HG03135 (cell line): ENCODE data around the gene SLC16A12.

ENCODE experiments used
- ATAC-seq: cut with Tn5 transposase; IDR thresholded peaks from one replicate; pipeline ENCODE4 v1.9.1; 2021; ENCODE audit warnings: mild to moderate bottlenecking, moderate library complexity; ENCODE audit not compliant: unreplicated experiment

The SLC16A12 gene

DNA sequence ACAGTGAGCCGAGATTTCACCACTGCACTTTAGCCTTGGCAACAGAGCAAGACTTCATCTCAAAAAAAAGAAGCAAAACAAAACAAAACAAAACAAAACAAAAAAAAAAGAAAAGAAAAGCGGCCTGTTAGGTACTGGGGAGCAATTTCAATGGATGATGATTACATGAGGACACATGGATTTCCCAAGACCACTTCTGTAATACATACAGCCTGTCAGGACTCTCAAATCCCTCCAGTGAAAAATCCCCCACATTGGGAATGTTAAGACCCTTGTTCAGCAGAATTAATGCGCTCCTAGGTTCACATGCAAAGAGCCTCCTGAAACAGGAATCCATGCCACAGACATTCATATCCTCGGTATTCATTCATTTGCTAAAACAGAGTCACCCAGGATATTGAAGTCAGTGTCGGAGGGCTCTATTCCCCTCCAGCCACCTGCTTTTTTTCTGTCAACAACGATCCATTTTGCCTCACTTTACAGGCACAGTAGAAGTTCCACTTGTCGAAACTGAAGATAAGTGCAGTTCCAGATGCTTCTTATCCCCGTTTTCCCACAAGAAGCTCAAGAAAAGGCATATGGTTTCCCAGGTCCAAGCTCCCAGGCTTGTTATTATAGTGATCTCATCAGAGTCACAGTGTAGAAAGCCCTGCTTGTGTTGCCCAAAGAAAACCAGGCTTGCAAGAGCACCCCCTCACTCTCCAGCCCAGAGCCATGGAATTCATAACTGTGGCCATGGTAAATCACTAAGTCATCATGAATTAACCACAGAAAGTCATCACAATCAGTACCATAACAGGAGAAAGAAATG is 20.2 kb downstream of the SLC16A12 start:
- ATAC-seq: no peak

DNA sequence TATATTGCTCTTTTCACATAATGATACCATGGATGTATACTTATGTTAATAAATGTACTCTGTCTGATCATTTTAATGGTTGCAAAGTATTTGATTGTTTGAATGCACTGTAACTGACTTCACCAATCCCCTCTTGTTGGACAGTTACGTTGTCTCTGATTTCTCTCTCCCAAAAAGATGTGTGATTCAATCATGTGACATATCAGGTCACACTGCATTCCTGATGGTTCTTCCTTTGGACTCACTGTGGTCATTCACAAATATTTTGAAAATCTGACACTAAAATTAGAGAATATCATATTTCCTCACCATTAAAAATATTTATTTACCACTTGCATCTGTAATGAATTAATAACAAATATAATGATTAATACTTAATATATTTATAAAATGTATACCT is 22.2 kb downstream of the SLC16A12 start:
- no peak for ATAC-seq

DNA sequence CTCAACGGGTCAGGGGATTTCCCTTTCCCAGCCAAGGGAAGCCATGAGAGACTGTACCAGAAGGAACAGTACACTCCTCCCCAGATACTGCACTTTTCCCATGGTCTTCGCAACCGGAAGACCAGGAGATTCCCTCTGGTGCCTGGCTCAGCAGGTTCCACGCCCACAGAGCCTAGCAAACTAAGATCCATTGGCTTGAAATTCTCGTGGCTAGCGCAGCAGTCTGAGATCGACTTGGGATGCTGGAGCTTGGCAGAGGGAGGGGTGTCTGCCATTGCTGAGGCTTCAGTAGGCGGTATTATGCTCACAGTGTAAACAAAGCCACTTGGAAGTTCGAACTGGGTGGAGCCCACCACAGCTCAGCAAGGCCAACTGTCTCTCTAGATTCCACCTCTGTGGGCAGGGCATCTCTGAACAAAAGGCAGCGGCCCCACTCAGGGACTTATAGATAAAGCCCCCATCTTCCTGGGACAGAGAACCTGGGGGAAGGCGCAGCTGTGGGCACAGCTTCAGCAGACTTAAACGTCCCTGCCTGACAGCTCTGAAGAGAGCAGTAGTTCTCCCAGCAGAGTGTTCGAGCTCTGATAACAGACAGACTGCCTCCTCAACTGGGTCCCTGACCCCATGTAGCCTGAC is 29.6 kb downstream of the SLC16A12 start:
- ATAC-seq: no peak

DNA sequence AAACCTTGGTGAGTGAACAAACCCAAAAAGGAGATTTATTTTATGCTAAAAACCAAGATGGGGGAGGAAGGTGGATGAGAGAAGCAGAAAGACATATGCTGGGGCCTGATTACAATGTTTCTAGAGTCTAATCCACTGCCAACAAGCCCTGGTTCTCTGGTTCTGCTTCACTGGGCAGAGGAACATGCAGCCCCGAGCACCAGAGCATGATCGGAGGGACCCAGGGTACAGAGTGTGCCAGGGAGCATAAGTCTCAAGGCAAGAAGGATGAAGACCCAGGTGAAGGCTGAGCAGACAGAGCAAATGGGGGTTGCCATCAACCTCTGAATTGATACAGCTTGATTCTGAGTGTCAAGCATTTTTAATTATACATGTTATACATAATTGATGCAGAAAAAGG is 30.7 kb downstream of the SLC16A12 start:
- ATAC-seq: no peak

DNA sequence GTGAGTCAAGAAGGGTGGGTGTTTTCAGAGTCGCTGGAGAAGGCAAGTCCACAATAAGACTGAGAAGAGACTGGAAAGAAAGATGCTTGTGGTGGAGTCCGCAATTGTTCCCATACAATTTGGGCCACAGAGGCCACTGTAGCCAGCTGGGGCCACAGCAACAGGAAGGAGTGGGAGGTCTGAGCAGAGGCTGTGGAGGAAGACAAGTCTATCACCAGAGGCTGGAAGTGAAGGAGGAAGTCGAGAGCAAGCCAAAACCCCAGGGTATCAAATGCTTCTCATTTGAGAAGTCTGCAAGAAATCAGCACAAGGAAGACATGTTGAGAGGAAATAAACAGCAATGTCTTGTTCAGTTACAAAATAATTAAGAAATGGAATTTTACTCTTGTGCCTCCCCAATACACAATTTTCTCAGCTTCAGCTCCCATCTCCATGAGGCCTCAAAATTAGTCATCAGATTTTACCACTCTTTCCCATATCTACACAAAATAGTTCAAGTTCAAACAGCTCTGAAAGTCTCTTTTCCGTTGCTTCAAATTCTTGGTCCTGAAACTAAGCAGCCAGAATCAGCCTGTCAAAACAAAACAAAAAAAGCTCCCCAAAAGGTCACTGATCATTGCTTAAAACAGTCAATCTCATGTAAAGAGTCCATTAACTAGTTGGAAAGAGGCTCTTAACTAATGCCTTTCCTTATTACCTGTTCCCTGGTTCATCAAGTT is 31.6 kb downstream of the SLC16A12 start:
- no peak for ATAC-seq

DNA sequence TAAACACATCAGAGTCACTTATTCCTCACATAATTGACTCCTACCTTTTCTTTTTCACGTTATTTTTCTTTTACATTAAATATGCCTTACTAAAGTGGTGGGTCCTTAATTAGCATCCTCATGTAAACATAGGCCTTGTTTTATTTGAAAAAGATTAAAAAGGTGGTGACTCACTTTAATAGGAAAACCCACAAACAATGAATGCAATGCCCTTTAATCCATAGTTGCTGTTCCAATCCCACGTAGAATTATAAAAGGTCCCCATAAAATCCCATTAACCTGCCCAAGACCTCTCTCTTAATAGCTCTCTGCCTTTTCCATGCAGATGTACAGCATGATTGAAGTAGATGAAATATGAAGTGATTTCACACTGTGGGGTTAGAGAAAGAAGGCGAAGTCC is 32.2 kb downstream of the SLC16A12 start:
- ATAC-seq: no peak

DNA sequence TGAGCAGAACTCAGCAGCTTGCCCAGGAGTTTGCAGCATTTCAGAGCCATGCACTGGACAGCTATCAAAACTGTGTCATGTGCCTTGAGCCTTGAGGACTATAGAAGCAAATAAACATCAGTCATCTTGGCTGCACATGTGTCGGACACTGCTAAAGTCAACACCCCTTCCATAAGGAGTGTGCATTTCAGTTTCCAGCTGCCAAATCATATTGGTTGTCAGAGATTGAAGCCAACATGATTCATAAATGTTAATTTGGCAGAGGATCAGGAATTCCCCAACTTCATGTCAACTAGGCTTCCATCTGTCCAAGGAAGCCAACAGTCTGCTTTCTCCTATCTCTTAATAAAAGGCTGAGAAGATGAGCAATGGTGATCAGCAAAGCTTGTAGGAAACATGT is 32.8 kb downstream of the SLC16A12 start:
- ATAC-seq: no peak

DNA sequence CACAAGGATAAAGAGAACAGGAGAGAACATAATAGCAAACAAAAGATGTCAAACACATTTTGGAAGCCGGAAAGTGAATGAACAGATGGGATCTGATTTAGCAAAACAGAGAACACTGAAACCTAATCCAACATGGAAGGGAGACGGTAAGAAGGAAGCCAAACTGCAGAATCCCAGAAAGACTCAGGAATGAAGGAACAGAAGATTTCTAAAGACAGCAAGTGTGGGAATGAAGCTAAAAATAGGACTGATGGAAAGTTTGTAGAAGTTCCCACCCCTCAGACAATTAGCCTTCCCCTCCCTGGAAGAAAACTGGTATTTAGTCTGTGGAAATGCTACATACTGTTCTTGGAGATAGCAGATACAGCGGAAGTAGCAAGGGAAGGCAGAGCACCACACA is 40.8 kb downstream of the SLC16A12 start:
- no peak for ATAC-seq

DNA sequence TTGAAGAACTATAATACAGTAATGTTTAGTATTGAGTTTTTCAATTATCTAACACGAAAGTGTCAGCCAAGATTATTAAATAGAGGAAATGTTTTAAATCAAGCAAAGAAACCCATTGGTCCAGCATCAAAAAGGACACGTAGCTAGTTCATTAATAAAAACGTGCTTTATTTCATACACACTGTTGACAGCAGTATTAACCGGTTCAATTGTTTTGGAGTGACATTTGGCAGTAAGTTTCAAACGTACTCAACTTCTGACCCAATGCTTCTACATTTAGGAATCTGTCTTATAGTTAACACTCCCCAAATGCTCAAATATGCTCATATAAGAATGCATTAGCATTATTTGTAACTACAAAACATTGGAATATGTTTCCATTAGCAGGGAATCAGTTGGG is 41.3 kb downstream of the SLC16A12 start:
- ATAC-seq: no peak

DNA sequence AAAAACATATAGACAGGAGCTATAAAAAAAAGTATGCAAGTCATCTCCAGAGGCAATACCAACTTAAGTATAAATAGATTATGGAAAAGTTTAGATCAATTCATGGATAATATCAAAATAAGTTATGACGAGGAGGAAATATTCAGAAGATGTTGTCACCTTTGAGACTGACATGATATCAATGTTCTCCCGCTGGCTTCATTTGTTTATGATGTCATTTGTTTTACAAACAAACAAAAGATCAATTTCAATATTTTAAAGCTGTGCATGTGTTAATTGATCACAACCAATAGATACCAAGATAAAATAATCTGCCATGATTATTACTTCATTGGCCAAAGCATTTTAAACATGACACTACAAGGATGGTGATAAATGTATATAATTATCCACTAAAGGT is 43.5 kb downstream of the SLC16A12 start:
- ATAC-seq: no peak

DNA sequence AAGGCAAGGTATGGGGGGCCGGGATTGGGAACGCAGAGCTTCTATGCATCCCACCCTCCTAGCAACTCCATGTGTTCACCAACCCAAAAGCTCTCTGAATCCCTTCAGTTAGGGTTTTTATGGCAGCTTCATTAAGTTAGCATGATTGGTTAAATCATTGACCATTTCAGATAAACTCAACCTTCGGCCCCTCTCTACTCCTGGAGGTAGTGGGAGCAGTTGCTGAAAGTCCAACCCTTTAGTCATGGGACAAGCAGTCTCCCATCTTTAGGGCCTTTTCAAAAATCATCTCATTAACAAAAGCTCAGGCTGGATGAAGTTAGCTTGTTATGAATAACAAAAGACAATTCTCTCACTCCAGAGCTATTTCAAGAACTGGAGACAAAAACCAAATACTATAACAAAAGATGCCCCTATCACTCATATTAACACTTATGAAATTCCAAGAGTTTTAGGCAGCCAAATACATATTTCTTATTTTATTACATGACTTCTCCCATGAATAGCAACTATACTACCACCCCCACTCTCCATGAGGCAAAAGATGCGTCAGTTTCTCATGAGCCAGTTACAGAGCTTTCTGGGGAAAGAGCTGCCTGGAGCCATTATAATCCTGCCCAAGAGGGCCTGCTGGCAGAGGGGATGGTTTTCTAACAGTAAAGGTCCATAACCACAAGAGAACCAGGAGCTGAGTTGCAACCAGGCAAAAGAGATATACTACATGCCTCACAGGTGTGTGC is 44.6 kb downstream of the SLC16A12 start:
- ATAC-seq: no peak

DNA sequence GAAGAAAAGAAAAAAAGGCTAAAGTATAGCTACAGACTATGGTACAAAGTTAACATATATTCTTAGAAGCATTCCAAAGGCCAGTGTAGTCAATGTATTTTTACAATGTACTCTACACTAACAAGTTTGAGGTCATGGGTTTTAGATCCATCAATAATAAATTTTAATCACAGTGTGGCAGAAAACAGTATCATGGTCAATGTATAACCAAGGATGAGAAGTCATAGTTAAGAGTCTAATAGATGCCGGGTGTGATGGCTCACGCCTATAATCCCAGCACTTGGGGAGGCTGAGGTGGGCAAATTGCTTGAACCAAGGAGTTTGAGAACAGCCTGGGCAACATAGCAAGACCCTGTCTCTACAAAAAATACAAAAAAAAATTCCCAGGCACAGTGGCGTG is 53.1 kb downstream of the SLC16A12 start:
- no peak for ATAC-seq

DNA sequence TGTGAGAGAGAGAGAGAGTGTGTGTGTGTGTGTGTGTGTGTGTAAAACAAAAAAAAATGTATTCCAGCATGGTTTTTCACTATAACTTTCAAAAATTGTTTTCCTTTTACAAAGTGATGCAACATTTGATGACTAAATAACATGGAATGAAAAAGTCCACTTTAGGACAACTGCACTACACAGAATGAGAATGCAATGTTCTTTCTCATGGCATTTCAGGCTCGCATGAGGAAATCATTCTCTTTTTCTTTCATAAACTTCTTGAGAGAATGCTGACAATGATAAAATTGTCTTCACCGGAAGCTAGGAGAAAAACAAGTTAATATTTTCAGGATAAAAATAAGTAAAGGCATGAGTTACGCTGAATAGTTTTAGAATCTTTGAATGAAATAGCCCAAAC is 53.7 kb downstream of the SLC16A12 start:
- no peak for ATAC-seq

DNA sequence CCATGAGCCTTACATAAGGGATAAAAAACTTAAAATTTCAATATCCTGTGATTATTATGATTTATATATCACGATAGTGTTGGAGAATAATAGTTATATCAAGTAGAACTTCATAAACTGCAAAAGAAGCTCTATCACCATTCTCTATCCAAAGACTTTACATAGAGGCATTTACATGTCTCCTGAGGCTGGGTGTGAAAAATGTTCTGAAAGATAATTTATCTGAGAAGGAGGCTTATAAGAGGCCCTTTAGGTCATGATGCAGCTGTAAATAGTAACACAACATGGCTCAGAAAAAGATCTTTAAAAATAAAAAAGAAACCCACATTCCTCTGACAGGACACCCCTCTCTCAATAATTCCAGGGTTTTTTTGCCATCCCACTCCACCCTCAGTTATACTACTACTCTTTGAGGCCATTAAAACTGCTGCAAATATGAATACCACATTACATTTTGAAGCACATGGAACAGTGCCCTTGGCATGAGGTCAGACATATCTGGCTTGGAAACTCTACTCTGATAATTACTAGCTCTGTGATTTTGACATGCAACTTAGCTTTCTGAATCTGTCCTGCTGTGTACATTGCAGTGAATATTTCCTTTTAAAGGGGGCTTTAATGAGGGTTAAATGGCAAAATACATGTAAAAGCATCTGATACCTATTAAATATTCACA is 55.5 kb downstream of the SLC16A12 start:
- no peak for ATAC-seq

DNA sequence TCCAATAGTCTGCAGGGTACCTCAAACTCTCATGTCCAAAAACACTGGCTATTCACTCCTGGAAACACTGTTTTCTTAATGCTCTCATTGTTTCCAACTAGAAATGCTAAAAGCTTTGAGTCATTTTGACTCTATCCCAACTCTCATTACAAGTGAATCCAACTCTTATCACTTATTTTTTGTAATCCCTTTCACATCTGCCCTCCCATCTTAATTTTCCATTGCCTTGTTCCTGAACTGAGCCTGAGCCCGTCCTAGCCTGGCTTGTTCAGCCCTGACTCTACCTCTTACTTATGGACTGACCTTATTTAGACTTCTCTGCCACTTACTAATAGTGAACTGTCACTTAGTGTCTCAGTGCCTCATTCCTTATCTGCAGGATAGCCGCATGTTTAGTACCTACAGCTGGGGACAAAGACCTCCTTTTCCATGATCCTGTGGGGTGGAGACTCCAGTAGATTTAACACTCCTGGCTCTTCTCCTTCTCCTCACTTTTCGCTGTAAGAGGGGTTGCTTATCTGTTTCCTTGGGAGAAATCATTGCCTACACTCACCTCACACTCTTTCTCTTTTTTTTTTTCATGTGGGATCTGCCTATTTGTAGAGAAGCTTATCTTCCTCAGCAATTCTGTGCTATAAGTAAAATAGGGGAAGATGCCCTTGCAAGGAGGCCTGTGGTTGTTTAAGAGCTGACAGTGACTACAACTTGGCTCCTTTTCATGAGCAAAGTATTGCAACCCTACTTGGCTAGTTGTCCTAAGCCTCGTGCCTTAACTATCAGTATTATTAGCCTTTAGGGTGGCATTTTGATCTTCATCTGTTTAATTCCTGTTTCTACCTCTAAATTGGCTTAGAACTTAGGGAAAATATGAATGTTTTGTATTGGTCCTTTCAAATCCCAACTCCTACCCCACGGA is 56.4 kb downstream of the SLC16A12 start:
- ATAC-seq: no peak

DNA sequence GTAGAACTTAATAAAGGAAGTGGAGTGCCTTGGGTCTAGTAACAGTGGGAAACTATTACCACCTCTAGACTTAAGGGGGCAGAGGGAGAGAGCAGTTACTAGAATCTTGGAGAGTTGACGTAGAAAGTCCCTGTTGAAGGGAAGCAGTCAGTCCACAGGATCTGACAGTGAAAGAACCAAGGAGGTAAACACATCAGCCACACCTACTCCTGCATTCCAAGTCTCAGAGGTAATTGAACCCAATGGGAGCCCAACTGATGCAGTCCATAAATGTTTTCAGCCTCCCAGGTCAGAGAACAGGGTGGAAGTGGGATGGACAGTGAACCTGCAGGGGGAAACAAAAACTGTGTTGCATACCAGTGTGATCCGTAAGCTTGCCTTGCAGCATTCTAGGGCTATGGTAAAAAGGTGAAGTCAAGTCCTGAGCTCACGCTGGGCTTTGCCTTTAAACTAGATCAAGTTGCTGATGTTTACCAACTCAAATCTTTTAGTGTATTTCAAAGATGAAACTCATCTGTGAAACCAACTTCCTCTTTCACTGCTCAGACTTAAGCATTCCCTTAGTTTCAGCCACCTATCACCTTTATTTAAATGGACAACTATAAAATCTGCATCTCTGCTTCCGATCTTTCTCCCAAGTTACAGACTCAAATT is 57.2 kb downstream of the SLC16A12 start:
- ATAC-seq: no peak

DNA sequence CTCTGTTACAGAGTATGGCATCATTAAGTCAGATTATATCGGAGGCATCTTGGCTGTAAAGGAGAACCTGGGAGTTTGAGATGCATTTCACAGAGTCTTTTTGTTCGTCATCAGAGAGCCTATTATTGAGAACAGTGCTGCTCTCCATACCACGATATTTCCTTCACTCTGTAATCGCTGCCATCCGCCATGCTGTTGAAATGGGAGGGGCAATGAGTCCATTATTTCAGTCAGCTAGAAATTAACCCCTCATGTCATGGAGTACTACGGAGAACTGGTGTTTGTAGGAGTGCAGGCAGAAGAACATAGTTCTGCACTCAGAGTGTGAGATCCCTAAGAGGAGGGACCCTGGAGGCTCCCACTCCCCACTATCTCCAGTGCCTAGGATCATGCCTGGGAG is 59.2 kb downstream of the SLC16A12 start:
- ATAC-seq: no peak

DNA sequence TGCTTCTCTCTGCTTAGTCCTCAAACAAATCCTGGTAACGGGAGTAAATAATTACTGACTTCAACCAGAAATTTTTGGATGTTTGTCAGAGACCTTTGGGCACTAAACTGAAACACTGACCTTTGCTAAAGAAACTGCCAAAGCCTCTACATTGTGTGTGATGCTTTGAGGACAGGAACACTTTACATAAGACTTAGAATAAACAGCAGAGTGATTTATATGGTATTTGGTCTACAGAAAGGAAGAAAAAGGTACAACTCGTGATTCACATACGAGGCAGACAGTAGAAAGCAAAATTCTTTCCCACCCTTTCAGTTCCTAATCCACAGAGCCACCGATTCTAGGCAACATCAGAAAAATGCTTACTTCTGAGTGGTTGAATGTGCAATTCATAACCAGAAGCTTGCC is 59.8 kb downstream of the SLC16A12 start:
- ATAC-seq: no peak

DNA sequence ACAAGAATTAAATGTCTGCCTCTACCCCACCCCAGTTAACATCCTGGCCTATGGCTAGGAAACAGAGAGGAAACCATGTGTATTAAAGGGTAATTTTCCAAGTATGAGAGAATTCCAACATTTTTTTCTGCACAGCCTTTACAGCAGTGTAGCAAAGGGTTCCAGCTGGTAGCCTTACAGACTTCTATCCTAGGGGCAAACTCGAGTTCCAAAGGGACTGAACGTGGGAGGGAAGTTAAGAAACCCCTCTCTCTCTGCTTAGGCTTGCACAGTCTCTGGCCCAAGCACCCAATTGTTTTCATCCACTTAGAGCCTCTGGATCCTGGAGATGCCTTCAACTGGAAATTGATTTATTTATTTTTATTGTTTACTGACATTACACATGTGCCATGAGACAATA is 60.3 kb downstream of the SLC16A12 start:
- no peak for ATAC-seq
